ENCODE data around the gene HOXC6.

The HOXC6 gene

DNA sequence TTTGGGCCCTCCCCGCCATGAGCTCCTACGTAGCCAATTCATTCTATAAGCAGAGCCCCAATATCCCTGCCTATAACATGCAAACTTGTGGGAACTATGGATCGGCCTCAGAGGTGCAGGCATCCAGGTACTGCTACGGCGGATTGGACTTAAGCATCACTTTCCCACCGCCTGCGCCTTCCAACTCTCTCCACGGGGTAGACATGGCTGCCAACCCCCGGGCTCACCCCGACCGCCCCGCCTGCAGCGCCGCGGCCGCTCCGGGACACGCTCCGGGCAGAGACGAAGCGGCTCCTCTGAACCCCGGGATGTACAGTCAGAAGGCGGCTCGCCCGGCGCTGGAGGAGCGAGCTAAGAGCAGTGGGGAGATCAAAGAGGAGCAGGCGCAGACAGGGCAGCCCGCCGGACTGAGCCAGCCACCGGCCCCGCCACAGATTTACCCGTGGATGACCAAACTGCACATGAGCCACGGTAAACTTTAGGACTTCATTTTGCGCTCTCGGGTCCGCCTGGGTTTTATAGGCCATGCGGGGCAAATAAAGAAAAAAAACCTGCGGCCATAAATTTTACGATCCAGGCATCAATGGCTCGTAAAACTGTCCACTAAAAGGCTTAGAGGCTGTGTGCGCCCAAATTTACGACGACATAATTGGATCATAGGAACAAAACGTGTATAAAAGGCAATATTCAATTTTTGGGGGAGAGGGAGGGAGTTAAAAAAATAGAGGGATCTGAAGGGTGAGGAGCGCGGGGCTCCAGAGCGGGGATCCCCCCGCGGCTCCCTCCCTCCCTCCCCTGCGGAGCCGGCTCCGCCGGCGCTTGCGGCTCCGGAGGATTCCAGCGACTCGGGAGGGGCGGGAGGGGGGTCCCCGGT, 5.1 kb downstream of the HOXC6 start:
- DNase-seq (ENCODE audit: extremely low read depth, low read depth), result no peak
- H3K4me3 ChIP-seq (replicated peaks; ENCODE audit: low read depth, low read length), result peak overlapping the region; percentile 34
- TF ChIP-seq, protein P1, sequence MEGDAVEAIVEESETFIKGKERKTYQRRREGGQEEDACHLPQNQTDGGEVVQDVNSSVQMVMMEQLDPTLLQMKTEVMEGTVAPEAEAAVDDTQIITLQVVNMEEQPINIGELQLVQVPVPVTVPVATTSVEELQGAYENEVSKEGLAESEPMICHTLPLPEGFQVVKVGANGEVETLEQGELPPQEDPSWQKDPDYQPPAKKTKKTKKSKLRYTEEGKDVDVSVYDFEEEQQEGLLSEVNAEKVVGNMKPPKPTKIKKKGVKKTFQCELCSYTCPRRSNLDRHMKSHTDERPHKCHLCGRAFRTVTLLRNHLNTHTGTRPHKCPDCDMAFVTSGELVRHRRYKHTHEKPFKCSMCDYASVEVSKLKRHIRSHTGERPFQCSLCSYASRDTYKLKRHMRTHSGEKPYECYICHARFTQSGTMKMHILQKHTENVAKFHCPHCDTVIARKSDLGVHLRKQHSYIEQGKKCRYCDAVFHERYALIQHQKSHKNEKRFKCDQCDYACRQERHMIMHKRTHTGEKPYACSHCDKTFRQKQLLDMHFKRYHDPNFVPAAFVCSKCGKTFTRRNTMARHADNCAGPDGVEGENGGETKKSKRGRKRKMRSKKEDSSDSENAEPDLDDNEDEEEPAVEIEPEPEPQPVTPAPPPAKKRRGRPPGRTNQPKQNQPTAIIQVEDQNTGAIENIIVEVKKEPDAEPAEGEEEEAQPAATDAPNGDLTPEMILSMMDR (IDR thresholded peaks at IDR 0.05; ENCODE audit: low read depth, low read length, missing control alignments), result no peak

DNA sequence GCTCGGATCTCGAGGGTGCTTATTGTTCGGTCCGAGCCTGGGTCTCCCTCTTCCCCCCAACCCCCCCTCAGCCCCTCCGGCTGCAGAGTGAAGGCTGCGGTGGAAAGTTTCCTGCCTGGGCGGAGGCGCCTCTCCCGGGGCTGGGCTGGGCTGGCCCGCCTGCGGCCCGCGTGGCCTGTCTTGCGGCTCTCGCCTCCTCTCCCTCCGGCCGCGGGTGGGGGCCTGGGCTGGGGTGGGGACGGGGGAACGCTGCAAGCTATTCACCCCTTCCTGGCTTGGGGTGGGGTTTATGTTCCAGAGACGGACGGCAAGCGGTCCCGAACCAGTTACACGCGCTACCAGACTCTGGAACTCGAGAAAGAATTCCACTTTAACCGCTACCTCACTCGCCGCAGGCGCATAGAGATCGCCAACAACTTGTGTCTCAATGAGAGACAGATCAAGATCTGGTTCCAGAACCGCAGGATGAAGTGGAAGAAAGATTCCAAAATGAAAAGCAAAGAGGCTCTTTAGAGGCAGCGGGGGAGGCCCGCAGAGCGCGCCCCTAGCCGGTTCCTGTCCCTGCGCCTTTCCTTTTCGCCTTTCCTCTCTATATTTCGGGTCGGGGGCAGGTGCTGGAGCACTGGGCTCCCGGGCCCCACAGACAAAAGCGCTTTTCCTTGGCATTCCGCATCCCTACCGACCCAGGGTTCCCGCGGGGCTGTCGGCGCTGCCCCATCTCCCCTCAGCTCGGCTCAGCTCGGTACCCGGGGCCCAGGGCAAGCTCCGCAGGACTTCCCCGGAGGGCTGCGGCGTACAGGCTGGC, 5.9 kb downstream of the HOXC6 start:
- DNase-seq (ENCODE audit: extremely low read depth, low read depth), result no peak
- TF ChIP-seq, protein P1 (IDR thresholded peaks at IDR 0.05; ENCODE audit: low read depth, low read length, missing control alignments), result no peak
- H3K4me3 ChIP-seq (replicated peaks; ENCODE audit: low read depth, low read length), result peak overlapping the region; percentile 34

DNA sequence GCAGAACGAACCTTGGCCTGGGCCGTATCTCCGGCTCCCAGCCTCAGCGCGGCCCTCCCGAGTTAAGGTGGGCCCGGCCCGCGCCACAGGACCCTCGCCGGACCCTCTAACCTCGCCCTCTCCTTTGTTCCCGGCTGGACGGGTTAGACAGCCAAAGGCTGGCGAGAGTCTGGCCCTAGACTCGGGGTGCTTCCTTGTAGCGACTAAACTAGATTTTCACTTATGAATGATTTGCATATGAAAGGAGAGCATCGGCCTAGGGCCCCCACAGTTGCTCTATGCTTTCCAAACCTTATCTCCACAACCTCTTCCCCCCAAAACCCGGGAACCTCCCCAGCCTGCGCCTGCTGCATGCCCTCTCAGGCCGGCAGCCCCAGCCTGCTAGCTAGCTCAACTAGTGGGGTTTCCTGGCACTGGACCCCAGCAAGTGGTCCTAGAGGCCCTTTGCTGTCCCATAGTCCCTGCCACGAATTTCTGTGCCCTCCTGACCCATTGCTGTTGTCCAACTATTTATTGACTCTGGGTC, 6.6 kb downstream of the HOXC6 start:
- TF ChIP-seq, protein P1 (IDR thresholded peaks at IDR 0.05; ENCODE audit: low read depth, low read length, missing control alignments), result no peak
- H3K4me3 ChIP-seq (replicated peaks; ENCODE audit: low read depth, low read length), result no peak overlapping the region

DNA sequence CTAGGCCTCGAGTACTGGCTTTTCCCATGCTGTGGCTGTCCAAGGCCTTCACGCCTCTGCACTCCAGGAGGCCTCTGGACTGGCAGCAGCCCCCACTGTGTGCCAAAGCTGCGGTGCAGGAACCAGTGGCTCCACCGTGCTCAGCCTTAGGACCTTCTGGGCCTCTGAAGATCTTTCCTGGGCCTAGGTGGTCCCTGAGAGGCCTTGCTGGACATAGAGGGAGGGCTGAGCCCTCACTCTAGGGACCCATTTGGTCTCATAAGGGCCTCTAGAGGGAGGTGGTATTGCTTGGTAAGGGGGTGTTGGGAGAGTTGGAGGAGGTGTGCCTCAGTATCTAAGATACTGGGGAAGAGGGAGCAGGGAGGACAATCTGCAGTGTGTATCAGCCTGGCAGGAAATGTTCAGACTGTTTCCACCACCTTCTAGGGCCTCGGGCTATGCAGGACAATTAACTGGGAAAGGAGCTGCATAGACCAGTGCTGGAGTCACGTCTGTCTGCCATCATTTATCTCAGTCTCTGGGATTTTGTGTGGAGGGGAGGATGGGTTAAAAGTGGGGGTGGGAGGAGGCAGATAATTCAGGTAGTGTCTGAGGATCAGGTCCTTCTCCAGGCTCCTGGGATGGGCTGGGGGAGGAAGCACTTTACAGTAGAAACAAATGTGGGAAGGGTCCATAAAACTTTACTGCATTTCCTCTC, 7.5 kb downstream of the HOXC6 start:
- TF ChIP-seq, protein P1 (IDR thresholded peaks at IDR 0.05; ENCODE audit: low read depth, low read length, missing control alignments), result no peak
- H3K4me3 ChIP-seq (replicated peaks; ENCODE audit: low read depth, low read length), result no peak overlapping the region
- DNase-seq (ENCODE audit: extremely low read depth, low read depth), result no peak

More for the DNA sequence above, 6.6 kb downstream of the HOXC6 start:
- DNase-seq (ENCODE audit: extremely low read depth, low read depth), result no peak

DNA sequence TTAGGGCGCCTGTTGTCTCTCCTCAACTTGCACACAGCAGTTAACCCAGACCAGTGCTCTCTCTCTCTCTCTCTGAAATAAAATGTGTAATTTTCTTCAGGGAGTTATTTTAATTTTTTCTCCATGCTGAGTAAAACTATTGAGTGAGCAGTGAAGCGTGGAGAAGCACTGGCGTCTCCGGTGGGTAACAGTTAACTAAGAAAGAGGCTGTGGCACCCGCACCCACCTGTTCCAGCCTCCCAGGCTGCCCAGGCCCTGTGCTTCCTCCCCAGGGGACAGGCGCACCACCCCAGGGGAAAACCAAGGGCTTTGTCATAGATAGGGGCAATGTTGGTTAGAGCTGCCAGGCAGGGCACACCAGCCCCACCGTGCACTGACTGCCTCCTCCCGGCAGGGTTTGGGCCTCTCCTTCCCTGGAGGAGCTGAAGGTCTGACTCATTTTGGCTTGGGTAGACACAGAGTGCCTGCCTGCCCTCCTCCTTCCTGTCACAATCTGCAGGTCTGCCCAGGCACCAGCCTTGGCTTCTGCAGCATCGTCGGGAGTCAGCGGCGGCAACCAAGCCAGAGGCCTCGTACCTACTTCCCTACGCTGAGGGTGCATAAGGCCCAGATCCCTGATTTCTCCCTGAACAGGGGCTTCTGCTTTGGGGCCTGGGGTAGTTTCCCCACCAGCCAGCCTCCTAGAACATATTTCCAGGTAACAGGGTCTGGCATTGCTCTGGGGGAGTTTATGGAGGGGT, 8.6 kb downstream of the HOXC6 start:
- H3K4me3 ChIP-seq (replicated peaks; ENCODE audit: low read depth, low read length), result no peak overlapping the region
- no peak for DNase-seq (ENCODE audit: extremely low read depth, low read depth)

More for the DNA sequence above, 8.6 kb downstream of the HOXC6 start:
- TF ChIP-seq, protein P1 (IDR thresholded peaks at IDR 0.05; ENCODE audit: low read depth, low read length, missing control alignments), result no peak
